Coronary artery (tissue), 2 donors: ENCODE data around the gene LELP1.
"Not testable (repeated sequence)": the region's sequence is repeated elsewhere in the genome, so short reads cannot be mapped to it uniquely, and the experiment has no call there.

Experiments
- DNase-seq: peaks from one replicate; pipeline ENCODE4 v3.0.0-alpha.2; 2017; ENCODE audit warnings: low spot score
- H3K27ac ChIP-seq, 2 donors: fragments of 200-600 bp; sonication (generic); one replicate each; pipeline ENCODE4 v1.5.1; 2016 to 2019
- H3K4me3 ChIP-seq: fragments of 200-600 bp; sonication (generic); 2 replicates; pipeline ENCODE4 v1.5.1; 2016; ENCODE audit warnings: mild to moderate bottlenecking, moderate library complexity
- TF ChIP-seq, protein P1 (sequence below): fragments of 200-600 bp; sonication (generic); IDR thresholded peaks from one replicate; pipeline ENCODE4 v1.5.1; 2019; ENCODE audit warnings: antibody characterized with exemption

LELP1 gene

DNA sequence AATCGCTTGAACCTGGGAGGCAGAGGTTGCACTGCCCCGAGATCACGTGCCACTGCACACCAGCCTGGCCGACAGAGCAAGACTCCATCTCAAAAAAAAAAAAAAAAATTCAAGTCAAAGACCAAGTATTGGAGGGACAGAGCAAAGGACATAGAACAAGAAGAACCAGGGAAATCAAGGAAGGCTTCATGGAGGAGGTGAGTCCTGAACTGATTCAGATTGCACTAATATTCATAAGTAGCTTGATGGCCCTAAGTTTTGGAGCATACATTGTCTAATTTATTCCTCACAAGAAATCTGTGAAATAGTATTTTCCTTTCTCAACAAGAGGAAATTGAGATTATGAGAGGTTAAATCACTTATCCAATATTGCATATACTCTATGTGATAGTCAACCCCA is 10.3 kb downstream of the LELP1 start:
- DNase-seq = no peak
- no peak overlapping the region for H3K4me3 ChIP-seq
- H3K27ac ChIP-seq = no peak overlapping the region
- TF ChIP-seq, protein P1, sequence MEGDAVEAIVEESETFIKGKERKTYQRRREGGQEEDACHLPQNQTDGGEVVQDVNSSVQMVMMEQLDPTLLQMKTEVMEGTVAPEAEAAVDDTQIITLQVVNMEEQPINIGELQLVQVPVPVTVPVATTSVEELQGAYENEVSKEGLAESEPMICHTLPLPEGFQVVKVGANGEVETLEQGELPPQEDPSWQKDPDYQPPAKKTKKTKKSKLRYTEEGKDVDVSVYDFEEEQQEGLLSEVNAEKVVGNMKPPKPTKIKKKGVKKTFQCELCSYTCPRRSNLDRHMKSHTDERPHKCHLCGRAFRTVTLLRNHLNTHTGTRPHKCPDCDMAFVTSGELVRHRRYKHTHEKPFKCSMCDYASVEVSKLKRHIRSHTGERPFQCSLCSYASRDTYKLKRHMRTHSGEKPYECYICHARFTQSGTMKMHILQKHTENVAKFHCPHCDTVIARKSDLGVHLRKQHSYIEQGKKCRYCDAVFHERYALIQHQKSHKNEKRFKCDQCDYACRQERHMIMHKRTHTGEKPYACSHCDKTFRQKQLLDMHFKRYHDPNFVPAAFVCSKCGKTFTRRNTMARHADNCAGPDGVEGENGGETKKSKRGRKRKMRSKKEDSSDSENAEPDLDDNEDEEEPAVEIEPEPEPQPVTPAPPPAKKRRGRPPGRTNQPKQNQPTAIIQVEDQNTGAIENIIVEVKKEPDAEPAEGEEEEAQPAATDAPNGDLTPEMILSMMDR = no peak

DNA sequence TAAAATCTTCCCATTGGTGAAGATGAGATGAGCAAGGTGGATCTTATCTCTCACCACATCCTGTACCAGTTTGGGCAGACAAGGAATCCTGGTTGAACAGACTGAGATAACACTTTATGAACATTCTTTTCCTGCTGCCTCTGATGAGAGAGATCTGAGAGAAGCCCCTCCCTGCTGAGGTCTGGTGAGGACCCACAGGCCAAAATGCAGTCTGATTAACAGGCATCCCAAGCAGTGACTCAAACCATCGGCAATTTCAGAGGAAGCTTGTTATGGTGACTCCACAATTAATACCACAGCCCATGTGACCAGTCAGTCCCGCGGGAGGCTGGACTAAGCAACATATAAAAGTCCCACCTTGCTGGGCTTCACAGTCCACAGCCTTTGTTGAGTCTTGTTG is 14.0 kb downstream of the LELP1 start, which contains the start of gene PRR9:
TSS of gene PRR9 (plus strand) at position 373 of the 400 bp plus-strand sequence. CDS start 561 bp downstream, outside the sequence.
- no peak within 1 kb of the TSS for H3K4me3 ChIP-seq
- no peak for DNase-seq
- no peak within 1 kb of the TSS for H3K27ac ChIP-seq
- TF ChIP-seq, protein P1 = no peak

DNA sequence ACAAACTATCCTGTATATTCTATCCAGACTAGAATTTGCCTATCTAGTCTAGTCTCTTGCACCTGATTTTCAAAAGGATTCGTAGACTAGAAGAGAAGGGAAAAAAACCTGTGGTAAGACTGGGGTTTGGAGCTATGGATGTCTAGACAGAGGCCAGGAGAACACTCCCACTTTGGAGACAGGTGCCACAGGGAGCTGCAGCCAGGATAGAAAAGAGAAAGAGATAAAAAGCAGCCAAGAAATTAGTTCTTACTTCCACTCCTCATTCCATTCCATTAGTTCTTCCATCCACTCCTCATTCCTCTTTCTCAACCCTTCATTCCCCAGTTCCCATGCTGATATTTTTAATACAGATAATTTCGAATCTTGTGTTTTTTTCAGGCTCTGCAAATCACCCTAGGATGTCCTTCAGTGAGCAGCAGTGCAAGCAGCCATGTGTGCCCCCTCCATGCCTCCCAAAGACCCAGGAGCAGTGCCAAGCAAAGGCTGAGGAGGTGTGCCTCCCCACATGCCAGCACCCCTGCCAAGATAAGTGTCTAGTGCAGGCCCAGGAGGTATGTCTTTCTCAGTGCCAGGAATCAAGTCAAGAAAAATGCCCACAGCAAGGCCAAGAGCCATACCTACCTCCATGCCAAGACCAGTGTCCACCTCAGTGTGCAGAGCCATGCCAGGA is 14.7 kb downstream of the LELP1 start:
- TF ChIP-seq, protein P1 = no peak
- DNase-seq = no peak
- H3K4me3 ChIP-seq = no peak overlapping the region
- no peak overlapping the region for H3K27ac ChIP-seq

DNA sequence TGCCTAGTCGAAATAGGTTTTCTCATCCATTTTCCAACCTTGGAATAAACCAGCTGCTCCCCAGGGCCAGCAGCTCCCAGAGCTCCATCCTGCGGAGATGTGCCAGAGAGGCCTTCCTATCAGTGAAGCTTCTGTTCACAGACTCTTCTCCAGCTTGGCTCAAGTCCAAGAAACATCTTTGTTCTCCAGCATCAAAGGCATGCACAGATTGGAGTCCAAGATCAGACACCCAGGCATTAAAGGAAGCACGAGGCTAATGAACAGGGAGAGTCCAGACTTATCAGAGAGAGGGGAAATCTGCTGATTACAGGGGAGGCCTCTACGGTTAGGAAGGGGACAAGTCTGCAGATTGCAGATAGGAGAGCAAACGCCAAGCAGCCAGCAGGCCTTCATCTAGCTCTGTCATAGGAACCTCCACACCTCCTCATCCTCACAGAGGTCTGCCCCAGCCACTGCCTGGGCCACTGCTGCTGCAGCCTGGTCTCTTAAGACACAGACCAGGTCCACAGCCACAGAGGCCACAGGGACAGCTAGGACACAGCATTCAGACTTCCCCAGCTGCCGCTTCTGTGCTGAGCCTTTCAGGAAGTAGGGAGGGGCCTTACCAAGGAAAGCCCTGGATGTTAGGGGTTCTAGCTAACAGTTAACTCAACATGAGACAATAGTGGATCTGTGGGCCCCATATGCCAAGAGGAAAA is 17.5 kb downstream of the LELP1 start:
- no peak for DNase-seq
- TF ChIP-seq, protein P1 = no peak
- Histone ChIP-seq H3K4me3 (no peak overlapping the region), H3K27ac (no peak overlapping the region)

DNA sequence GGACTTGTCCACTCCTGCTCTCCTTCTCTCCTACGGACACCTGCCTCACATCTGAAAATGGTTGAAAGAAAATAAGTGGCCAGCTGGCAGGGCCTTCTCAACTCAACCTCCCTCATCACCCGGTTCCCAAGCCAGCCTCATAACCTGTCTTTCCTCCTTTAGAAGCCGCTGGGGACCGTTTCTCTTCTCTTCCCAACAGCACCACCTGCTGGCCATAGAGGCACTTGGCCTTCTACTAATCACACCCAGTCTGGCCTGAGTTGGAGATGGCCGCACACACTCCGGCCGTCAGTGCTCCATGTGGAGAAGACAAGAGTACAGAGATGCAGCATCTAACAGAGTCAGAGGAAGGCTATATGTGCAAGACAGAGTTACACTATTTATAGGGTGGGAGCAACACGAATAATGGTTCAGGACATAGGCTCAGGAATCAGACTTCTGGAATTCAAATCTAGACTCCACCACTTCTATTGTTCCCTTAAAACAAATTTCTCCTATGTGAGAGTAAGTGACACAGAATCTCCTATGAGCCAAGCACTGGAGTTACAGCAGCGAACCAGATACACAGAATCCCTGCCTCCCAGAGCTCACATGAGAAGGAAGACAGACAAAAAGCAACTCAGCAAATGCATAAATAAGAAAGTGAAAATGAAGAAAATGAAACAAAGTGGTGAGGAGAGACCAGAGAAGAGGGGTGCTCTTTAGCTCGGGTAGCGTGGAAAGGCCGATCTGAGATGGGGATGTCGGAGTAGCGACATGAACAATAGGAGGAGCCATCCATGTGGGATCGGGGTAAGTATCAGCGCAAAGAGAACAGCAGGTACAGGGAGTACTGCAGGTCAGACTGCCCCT is 20.0 kb downstream of the LELP1 start:
- TF ChIP-seq, protein P1 = peak; percentile 53
- H3K4me3 ChIP-seq, DNase-seq, H3K27ac ChIP-seq: not testable (repeated sequence)

DNA sequence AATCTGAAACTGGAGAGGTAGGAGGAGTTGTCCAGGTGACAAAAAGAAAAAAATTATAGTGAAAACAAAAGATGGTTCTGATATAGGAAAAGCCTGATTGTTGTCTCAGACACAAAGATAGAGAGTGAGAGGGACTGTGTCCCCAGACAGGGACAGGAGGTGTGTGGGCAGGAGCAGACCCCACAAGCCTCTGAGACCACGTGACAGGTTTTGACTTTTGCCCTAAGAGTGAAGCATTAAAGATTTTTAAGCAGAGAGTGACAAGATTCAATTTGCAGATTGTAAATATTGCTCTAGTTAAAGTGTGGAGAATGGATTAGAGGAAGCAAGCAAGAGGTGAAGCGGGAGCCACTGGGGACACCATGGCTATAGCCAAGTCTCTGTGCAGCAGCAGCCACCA is 24.6 kb downstream of the LELP1 start:
- peak; percentile 2 for DNase-seq
- TF ChIP-seq, protein P1 = no peak
- H3K4me3 ChIP-seq = no peak overlapping the region
- no peak overlapping the region for H3K27ac ChIP-seq
